Activated naive CD4-positive, alpha-beta T cell treated with anti-CD3 and anti-CD28 coated beads, Interleukin-2, amount 10 ng/mL, durations not matched to agents 7 days and 5 days (primary cell): Measurements from ENCODE around the gene SPOCK2.

Experiments used
- CTCF ChIA-PET: fragments of 350-600 bp; sonication (Branson Sonifier 250); formaldehyde crosslinking; loops from one replicate; lab custom pipeline; 2021; ENCODE audit warnings: antibody characterized with exemption; lab: Charles Lee
- DNase-seq: peaks from one replicate; pipeline ENCODE4 v3.0.0-alpha.2; 2020
- H3K27ac Mint-ChIP-seq: one replicate; pipeline ENCODE4 v1.8.0; 2021; ENCODE audit warnings: mild to moderate bottlenecking, moderate library complexity, mixed read lengths
- H3K27me3 Mint-ChIP-seq: one replicate; pipeline ENCODE4 v1.8.0; 2021; ENCODE audit warnings: mild to moderate bottlenecking, mixed read lengths
- H3K36me3 Mint-ChIP-seq: one replicate; pipeline ENCODE4 v1.8.0; 2021; ENCODE audit warnings: mixed read lengths
- H3K4me1 Mint-ChIP-seq: one replicate; pipeline ENCODE4 v1.8.0; 2021; ENCODE audit warnings: mixed read lengths
- H3K4me3 Mint-ChIP-seq: one replicate; pipeline ENCODE4 v1.8.0; 2021; ENCODE audit warnings: mild to moderate bottlenecking, moderate library complexity, mixed read lengths
- H3K9me3 Mint-ChIP-seq: one replicate; pipeline ENCODE4 v1.8.0; 2021; ENCODE audit warnings: mixed read lengths

SPOCK2 gene

GRCh38 chr10:72068126-72068765, 20.1 kb downstream of the SPOCK2 start:
- Mint-ChIP-seq H3K4me1 (peaks cover 16% of the 10 kb centered on the region), H3K36me3 (peaks cover 71% of the 10 kb centered on the region), H3K27ac (no peak overlapping the region), H3K9me3 (no peaks in the 10 kb centered on the region), H3K4me3 (no peak overlapping the region), H3K27me3 (no peaks in the 10 kb centered on the region)
- DNase-seq = no peak
- CTCF ChIA-PET = interaction anchor here (1.2 to 1.3 kb wide), 2 partner anchors 11 to 155 kb away, joined by 3 read pairs; no protein-coding TSS in a partner anchor

DNA sequence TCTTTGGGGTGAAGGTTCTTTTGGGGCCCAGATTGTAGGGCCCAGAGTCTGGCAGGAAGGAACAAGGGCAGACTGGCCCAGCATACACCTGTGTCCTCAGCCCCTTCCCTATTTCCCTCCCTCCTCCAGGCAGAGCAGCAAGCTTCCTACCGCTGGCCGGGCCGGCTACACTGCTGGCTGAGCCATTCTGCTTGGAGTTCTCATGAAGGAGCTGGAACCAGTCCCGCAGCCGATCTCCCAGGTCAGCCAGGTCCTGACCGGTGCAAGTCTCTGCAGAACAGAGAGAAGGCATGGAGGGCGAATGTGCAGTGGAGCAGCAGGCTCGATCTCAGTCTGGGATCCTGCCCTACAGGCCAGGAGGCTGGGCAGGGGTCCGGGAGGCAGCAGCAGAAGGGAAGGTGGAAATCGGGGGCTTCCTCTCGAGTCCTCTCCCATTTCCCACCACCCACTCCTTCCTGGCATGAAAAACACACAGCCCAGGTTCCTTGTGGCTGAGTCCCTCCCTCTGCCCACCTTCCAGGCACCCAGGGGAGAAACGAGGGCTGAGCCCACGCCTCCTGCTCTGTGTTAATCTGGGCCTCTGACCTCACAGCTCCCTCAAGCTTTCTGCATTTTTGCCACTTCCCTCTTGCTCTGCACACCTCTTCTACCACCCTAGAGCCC, 20.8 kb downstream of the SPOCK2 start:
- no peak for DNase-seq
- peaks cover 15% of the 10 kb centered on the region for H3K4me1 Mint-ChIP-seq
- H3K4me3 Mint-ChIP-seq = no peak overlapping the region
- no peak overlapping the region for H3K27ac Mint-ChIP-seq
- H3K27me3 Mint-ChIP-seq = no peaks in the 10 kb centered on the region
- no peaks in the 10 kb centered on the region for H3K9me3 Mint-ChIP-seq
- H3K36me3 Mint-ChIP-seq = peaks cover 72% of the 10 kb centered on the region
- CTCF ChIA-PET = interaction anchor here (1.0 to 1.7 kb wide), 2 partner anchors 19 to 272 kb away, joined by 4 to 6 read pairs; no protein-coding TSS in a partner anchor

- Mint-ChIP-seq H3K4me3 (no peak overlapping the region), H3K4me1 (peaks cover 10% of the 10 kb centered on the region), H3K27me3 (no peaks in the 10 kb centered on the region), H3K27ac (no peak overlapping the region), H3K9me3 (no peaks in the 10 kb centered on the region), H3K36me3 (peaks cover 71% of the 10 kb centered on the region)
- CTCF ChIA-PET = interaction anchor here (0.5 to 1.7 kb wide), 3 partner anchors 18 to 1849 kb away, joined by 3 to 6 read pairs (median 4); no protein-coding TSS in a partner anchor
- DNase-seq = no peak
Measured at GRCh38 chr10:72066318-72067284, 21.8 kb downstream of the SPOCK2 start.

DNA sequence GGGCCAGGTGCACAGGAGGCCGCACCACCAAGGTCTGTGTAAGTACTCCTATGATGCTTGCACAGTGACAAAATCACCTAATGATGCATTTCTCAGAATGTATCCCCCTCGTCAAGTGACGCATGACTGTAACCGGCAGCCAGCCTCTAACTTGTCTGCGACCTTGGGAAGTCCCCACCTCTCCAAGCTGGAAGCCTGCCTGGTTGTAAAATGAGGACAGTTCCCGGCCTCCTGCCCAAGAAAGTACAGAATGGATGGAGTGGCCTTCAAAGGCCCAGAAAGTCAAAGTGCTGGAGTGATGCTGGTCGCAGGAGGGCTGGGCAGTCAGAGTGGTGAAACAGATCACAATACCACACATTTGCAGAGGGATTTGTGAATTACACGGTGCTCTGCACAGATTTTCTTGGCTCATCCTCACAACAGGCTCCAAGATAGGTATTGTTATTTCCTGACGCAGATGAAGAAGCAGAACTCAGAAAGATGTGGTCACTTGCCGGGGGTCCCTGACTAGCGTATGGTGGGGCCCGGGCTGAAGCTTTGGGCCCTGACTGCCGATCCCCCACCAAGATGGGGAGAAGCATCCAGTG, 22.8 kb downstream of the SPOCK2 start:
- Mint-ChIP-seq H3K4me3 (no peak overlapping the region), H3K4me1 (peaks cover 3% of the 10 kb centered on the region), H3K36me3 (peaks cover 73% of the 10 kb centered on the region), H3K27ac (no peak overlapping the region), H3K9me3 (no peaks in the 10 kb centered on the region), H3K27me3 (no peaks in the 10 kb centered on the region)
- no peak for DNase-seq
- CTCF ChIA-PET = no interaction called here

- Mint-ChIP-seq H3K27ac (no peak overlapping the region), H3K4me3 (no peak overlapping the region), H3K36me3 (peaks cover 72% of the 10 kb centered on the region), H3K4me1 (no peaks in the 10 kb centered on the region), H3K27me3 (no peaks in the 10 kb centered on the region), H3K9me3 (no peaks in the 10 kb centered on the region)
- CTCF ChIA-PET = interaction anchor here (1.3 kb wide), 1 partner anchor 15 kb away, joined by 3 read pairs; no protein-coding TSS in a partner anchor
- no peak for DNase-seq
Measured at GRCh38 chr10:72063703-72064391, 24.5 kb downstream of the SPOCK2 start.

GRCh38 chr10:72062832-72063702, 25.3 kb downstream of the SPOCK2 start:
- H3K27me3 Mint-ChIP-seq = no peaks in the 10 kb centered on the region
- no peak overlapping the region for H3K4me3 Mint-ChIP-seq
- no peak for DNase-seq
- no peaks in the 10 kb centered on the region for H3K4me1 Mint-ChIP-seq
- no peaks in the 10 kb centered on the region for H3K9me3 Mint-ChIP-seq
- H3K36me3 Mint-ChIP-seq = peaks cover 66% of the 10 kb centered on the region
- no peak overlapping the region for H3K27ac Mint-ChIP-seq
- CTCF ChIA-PET = interaction anchor here (1.3 to 2.3 kb wide), 3 partner anchors 14 to 170 kb away, joined by 3 to 9 read pairs (median 4); no protein-coding TSS in a partner anchor

DNA sequence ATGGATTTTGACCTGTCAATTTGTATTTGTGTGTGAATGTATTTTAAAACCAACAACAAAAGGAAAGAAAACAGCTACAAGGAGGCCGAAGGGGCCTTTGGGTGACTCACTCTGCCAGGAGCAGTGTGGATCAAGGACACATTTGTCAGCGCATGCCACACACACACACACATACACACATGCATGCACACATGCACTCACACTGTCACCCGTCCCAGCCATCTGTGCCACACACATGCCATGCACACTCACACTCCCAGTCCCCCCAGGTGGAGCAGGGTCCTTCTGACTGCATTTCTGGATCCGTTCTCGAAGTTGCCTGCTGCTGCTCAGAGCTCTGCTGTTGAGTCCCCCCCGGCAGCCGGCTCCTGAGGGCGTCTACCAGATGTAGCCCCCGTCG, 26.0 kb downstream of the SPOCK2 start:
- no peak for DNase-seq
- Mint-ChIP-seq H3K9me3 (no peaks in the 10 kb centered on the region), H3K4me3 (no peak overlapping the region), H3K4me1 (no peaks in the 10 kb centered on the region), H3K27me3 (peaks cover 1% of the 10 kb centered on the region), H3K36me3 (peaks cover 62% of the 10 kb centered on the region), H3K27ac (no peak overlapping the region)
- CTCF ChIA-PET = interaction anchor here (0.9 to 2.3 kb wide), 4 partner anchors 13 to 170 kb away, joined by 3 to 9 read pairs (median 4); no protein-coding TSS in a partner anchor

- no peak overlapping the region for H3K4me3 Mint-ChIP-seq
- CTCF ChIA-PET = interaction anchor here (0.6 to 2.3 kb wide), 6 partner anchors 13 to 275 kb away, joined by 3 to 9 read pairs (median 3); no protein-coding TSS in a partner anchor
- peaks cover 5% of the 10 kb centered on the region for H3K27me3 Mint-ChIP-seq
- peaks cover 58% of the 10 kb centered on the region for H3K36me3 Mint-ChIP-seq
- H3K27ac Mint-ChIP-seq = peak overlapping the region; percentile 75
- H3K4me1 Mint-ChIP-seq = no peaks in the 10 kb centered on the region
- no peaks in the 10 kb centered on the region for H3K9me3 Mint-ChIP-seq
- DNase-seq = no peak
Measured at GRCh38 chr10:72061930-72062329, 26.4 kb downstream of the SPOCK2 start.

DNA sequence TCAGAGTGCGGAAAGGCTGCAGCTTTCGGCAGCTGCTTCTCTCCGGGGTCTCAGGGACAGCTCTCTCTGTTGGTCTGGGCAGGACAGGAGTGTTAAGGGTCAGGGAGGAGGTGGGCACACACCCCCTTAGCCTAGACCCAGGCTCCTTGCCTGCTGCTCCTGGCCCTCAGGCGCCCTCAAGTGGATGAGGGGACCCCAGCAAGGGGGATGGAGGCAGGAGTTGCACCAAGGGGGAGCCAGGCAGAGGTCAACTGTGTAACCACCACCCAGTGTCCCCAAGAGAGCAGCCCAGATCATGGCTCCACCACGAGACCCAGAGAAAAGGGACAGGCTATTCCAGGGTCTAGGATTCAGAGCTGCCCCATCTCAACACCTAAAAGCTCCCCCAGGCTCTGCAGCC, 26.9 kb downstream of the SPOCK2 start:
- no peaks in the 10 kb centered on the region for H3K4me1 Mint-ChIP-seq
- H3K4me3 Mint-ChIP-seq = no peak overlapping the region
- no peak for DNase-seq
- H3K27me3 Mint-ChIP-seq = peaks cover 5% of the 10 kb centered on the region
- H3K27ac Mint-ChIP-seq = peak overlapping the region; percentile 75
- H3K9me3 Mint-ChIP-seq = no peaks in the 10 kb centered on the region
- CTCF ChIA-PET = interaction anchor here (0.6 to 2.3 kb wide), 6 partner anchors 12 to 276 kb away, joined by 3 to 9 read pairs (median 3); no protein-coding TSS in a partner anchor
- H3K36me3 Mint-ChIP-seq = peaks cover 55% of the 10 kb centered on the region

DNA sequence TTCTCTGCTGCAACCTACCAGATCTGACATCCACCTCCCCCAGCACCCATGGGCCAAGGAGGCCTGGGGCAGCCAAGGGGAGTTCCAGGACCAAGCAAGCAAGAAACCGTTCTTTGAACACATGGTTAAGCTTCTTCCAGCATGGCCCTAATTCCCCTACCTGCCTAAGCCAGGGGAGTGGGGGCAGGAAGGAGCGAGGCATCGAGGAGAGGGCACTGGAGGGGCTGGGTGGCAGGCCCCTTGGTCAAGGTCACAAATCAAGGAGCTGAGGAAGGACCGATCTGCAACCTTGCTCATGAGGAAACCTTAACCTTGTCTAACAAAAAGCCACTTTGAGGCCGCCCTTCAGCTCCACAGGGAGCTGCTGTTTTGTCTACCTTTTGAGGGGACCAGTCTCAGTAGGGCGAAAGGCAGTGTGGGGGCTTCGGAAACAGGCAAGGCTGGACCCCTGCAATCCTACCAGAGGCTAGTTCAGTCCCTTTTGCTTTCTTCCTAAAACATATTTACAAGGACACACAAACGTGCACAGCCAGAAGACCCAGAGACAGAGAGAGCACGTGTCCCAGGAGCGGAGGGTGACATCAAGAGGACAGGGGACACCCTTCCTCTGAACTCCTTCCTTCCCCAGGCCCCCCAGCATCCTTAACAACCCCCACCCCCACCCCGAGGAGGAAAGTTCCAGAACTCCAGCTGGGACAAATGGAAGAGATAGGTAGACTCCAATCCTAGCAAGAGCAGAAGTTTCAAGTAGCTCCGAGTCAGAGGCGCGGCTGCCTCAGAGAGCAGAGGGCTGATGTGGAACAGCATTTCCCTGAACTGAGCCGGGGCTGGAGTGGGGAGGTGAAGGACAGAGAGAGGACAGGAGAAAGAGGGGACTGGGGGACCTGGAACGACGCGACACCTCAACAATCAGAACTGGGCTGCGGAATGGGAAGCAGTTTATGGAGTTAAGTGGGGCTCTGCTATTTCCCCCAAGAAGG, 28.2 kb downstream of the SPOCK2 start:
- H3K27ac Mint-ChIP-seq = peak overlapping the region; percentile 70
- H3K4me3 Mint-ChIP-seq = no peak overlapping the region

More for the DNA sequence above, 28.2 kb downstream of the SPOCK2 start:
- H3K9me3 Mint-ChIP-seq = no peaks in the 10 kb centered on the region
- H3K36me3 Mint-ChIP-seq = peaks cover 47% of the 10 kb centered on the region
- no peak for DNase-seq
- peaks cover 13% of the 10 kb centered on the region for H3K27me3 Mint-ChIP-seq
- CTCF ChIA-PET = interaction anchor here (0.7 to 1.1 kb wide), 2 partner anchors 11 to 12 kb away, joined by 3 read pairs; no protein-coding TSS in a partner anchor
- no peaks in the 10 kb centered on the region for H3K4me1 Mint-ChIP-seq
